LNCaP clone FGC (cell line): Measurements from ENCODE around the gene B3GAT1.

Experiments
- DNase-seq: peaks from one replicate; pipeline ENCODE4 v3.0.0-alpha.2; 2011; ENCODE audit warnings: low read depth
- H3K4me3 ChIP-seq: 2 replicates; pipeline ENCODE4 v1.5.1; 2011; ENCODE audit warnings: mild to moderate bottlenecking, low read depth, low read length, control low read depth
- CTCF ChIP-seq: IDR thresholded peaks from 2 replicates; pipeline ENCODE4 v1.5.1; 2012; ENCODE audit warnings: mild to moderate bottlenecking; ENCODE audit not compliant: control insufficient read depth, insufficient read depth; ENCODE audit errors: extremely low read depth

B3GAT1 gene

GRCh38 chr11:134370526-134371435 lies 41.3 kb downstream of the B3GAT1 start:
- DNase-seq: no peak
- TF ChIP-seq CTCF: no peak

GRCh38 chr11:134369656-134370525 lies 42.2 kb downstream of the B3GAT1 start:
- H3K4me3 ChIP-seq: no peak overlapping the region
- no peak for DNase-seq
- TF ChIP-seq CTCF: no peak

More at GRCh38 chr11:134370526-134371435, 41.3 kb downstream of the B3GAT1 start:
- H3K4me3 ChIP-seq: no peak overlapping the region

GRCh38 chr11:134367781-134368180 lies 44.3 kb downstream of the B3GAT1 start:
- DNase-seq: no peak
- no peak overlapping the region for H3K4me3 ChIP-seq
- no peak for TF ChIP-seq CTCF

- no peak for TF ChIP-seq CTCF
- H3K4me3 ChIP-seq: no peak overlapping the region
- DNase-seq: no peak
Measured at GRCh38 chr11:134366254-134366653, 45.8 kb downstream of the B3GAT1 start.

- no peak for DNase-seq
- no peak for TF ChIP-seq CTCF
- H3K4me3 ChIP-seq: no peak overlapping the region
Measured at GRCh38 chr11:134365011-134365925, 46.8 kb downstream of the B3GAT1 start.

- DNase-seq: no peak
- no peak overlapping the region for H3K4me3 ChIP-seq
- no peak for TF ChIP-seq CTCF
Measured at GRCh38 chr11:134364261-134364660, 47.8 kb downstream of the B3GAT1 start.
